Stimulated activated CD8-positive, alpha-beta memory T cell treated with anti-CD3 and anti-CD28 coated beads, Interleukin-7, amount 100 ng/mL, for 4 hours (primary cell): Measurements from ENCODE around the gene NPBWR2.
"Not testable (repeated sequence)": the region's sequence is repeated elsewhere in the genome, so short reads cannot be mapped to it uniquely, and the experiment has no call there.

ENCODE experiments used
- DNase-seq, 2 donors: peaks; one replicate each; pipeline ENCODE4 v3.0.0-alpha.2; 2020; ENCODE audit warnings: low read depth in 2 of 2

Gene NPBWR2

DNA sequence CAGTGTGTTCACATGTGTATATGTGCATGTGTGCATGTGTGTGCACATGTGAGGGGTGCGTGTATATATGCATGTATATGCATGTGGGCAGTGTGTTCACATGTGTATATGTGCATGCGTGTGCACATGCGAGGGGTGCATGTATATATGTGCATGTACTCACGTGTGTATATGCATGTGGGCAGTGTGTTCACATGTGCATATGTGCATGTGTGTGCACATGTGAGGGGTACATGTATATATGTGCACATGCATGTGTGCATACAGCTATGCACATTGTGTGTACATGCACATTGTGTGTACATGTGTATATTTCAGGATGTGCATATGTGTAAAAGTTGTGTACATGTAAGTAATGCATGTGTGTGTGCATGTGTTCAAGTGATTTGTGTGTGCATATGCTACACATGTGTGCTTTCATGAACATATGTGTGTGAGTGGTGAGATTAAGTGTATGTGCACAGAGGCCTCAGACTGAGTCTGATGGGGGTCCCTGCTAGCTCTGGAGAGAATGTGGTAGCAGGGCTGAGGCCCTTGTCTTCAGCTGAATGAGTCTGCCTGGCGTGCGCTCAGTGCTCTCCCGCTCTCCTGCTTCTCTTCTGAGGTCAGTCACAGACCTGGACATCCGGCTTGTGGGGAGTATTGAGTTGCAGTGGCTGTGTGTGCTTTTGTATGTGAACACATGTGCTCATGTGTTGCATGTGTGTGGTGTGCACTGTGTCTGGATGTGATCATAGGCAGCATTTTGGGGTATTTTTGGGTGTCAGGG lies 37.0 kb upstream of the NPBWR2 start:
- DNase-seq = no peak

DNA sequence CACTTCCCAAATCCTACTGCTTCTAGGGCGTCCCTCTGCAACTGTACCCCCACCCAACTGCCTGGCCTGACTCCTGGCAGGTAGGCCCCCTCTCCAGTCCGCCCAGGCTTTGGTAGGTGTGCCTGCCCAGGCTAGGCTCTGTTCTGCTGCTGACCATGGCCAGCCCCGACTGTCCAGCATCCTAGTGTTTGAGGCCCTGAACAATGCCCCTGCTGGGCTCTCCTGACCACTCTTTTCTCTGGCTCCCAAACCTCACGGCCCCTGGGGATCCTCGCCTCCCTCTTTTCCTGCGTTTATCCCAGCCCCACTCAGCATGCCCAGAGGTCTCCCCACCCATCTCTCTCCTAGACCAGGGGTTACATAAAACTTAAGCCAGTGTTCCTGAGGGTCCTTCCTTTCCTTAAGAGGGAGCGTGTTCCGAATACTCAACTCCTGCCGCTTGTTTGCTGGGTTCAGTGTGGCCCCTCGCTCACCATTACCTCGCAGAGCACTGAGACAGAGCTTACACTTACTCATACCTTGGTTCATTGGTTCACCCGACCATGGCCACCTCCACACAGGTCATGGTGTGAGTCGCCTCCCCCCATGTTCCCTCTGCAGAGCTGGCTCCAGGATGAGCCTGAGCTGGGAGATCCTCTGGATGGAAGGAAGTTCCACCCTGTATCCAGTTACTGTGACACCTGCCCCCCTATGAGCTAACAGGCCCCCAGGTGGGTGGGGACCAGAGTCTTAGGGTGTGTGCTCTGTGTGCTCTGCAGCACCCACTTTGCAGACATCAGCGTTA lies 35.8 kb upstream of the NPBWR2 start:
- no peak for DNase-seq

DNA sequence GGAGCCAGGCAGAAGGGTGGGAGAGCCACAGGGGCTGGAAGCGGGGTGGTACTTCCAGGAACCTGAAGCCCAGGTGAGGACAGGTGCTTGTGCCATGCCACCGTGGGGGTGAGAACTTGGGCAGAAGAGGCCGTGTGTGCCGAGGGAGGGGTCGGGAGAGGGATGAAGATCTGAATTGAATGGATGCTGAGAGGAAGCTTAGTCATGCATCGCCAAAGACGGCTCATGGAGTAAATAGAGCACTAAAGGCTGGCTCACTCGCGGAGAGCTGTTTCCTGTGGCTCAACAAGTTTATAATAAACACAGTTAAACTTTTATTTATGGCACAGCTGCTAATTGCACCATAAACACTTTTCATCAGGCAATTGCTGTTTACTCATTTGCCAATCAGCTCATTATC lies 35.2 kb upstream of the NPBWR2 start:
- no peak for DNase-seq

DNA sequence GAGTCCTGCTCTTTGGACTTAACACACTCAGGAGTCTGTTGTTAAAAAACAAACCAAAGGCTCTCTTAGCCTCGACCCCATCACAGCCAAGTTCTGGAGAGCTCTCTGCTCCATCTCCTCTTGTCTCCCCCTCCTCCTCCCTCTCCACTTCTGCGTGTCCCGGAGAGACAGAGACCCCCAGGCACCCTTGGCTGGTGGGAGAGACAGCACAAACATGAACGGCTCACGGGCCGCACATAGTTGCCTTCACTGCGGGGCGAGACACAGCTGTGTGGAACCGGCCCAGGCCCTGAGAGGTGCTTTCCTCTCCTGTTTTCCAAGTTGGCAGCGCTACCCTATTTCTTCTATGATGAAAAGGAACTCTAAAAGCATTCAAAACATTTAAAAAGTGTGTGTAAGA lies 33.6 kb upstream of the NPBWR2 start:
- DNase-seq = no peak

DNA sequence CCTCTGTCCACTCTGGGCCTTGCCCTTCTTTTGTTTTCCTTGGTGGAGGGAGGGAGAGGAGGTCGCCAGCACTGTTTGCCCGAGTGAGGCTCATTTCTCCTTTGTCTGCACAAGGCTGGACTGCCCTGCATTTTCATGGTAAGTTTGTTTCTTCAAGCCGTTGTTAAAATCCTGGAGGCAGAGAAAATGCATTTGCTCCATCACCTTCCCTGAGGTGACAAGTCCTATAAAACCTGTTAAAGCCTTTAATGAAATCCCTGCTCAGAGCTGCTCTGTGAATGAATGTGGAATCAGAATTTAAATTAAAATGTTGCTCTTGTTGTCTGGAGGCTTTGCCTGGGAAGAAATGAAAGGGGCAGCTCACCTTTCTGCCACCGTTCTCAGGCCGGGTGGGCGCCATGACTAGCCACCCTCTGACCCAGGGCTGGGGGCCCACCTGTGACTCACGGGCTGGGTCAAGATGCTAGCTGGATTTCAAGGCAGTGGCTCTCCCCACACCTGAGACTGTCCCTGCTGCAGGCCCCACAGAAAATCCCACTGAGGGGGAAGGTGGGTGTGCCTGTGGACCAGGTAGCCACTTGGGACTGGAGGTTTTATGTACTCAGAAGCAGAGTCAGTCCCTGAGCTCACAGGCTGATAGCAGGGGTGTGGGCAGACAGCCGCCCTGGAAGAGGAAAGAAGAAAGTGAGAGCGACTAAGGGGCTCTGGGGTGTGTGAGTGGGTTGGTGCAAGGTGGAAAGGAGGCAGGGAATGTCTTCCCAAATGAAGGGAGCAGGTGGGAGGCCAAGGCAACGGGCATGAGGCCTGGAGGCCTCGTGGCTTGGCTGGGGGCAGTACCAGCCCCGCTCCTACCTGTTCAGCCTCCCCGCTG lies 32.9 kb upstream of the NPBWR2 start:
- no peak for DNase-seq

DNA sequence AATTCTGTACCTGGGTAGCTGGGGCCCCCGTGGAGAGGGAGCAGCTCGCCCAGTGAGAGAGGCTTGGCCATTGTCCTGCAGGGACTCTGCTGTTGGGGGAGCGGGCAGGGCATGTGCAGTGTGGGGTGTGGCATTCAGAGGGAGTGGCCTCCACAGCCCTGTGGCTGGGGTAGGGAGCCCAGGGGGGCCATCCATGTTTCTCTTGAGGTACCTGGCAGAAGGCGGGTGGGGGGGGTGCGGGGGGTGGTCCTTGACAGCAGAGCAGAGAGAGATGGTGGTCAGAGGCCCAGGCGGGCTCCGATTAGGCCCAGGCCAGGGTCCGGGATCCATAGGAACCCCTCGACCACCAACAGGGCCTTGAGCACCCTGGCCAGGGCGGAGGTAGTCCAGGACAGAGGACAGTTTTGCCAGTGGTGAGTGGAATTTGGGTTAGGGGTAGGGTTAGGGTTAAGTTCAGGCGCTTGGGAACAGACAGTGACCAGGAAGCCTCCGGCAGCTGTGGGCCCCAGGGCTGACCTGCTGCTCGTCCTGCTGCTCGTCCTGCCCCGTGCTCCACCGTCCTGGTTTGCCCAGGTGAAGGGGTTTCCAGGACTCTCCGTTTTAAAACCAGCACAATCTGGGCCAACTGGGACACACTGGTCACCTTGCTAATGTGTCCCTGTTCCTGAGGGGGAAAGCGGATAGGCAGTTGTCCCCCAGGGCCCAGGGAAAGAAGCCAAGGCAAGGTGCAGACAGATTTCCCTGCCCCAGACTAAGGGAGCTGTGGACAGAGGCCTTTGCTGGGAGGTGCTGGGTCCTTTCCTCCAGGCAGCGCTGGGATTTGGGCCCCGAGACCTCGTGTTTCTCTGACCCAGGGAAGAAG lies 32.1 kb upstream of the NPBWR2 start:
- DNase-seq = no peak

DNA sequence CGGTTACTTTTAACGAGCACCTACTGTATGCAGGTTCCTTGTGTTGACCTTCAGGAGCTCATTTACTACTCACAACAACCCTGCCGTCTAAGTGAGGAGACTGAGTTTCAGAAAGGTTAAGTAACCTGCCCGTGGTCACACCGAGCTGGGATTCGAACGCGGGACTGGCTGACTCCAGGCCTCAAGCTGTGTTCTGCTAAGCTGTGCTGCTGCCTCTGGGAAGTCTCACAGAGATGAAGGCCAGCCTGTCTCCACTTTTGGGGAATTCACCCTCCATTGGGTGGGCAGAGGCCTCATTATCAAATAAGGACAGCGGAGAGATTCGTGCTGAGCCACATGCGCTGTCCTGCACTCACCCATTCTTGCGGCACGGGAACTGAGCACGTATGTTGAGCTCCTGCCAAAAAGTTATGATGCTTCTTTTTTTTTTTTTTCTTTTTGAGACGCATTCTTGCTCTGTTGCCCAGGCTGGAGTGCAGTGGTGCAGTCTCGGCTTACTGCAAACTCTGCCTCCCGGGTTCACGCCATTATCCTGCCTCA lies 31.0 kb upstream of the NPBWR2 start:
- DNase-seq = no peak

DNA sequence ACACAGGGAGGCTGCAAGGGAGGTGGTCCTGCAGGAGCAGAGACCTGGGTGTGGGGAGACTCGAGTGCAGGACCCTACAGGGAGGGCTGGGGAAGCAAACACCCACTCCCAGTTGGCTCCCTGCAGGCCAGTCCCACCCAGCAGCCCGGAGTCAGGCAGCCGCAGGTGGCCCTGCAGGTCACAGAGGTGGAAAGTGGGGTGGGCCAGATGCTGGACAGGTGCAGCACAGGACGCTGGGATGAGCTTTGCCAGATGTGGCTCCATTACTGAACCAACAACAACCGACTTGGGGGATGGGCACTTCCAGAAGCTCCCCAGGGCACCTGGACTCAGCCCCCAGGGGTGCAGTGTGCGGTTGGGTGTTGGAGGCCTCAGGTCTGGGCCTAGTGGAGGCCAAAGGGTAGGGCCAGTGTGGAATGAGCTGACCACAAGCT lies 30.2 kb upstream of the NPBWR2 start:
- no peak for DNase-seq

DNA sequence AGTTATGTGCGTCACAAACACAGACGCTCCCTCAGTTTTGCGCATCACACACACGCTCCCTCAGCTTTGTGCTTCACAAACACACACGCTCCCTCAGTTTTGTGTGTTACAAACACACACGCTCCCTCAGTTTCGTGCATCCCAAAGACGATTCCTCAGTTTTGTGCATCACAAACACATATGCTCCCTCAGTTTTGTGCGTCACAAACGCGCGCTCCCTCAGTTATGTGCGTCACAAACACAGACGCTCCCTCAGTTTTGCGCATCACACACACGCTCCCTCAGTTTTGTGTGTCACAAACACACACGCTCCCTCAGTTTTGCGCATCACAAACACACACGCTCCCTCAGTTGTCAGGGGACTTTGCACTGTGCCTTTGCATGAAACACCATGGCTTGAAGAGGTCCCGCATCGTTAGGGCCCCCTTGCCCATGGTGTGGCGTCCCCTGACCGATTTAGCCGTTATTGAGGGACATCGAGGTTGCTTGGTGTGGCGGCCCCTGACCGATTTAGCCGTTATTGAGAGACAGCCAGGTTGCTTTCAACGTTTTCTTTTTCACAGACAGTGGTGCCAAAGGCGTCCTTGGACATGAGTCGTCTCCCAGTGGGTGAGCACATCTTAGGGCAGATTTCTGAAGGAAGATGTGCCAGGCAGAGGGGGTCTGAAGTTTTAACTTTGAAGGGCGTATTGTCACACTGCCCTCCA lies 28.8 kb upstream of the NPBWR2 start:
- no peak for DNase-seq

DNA sequence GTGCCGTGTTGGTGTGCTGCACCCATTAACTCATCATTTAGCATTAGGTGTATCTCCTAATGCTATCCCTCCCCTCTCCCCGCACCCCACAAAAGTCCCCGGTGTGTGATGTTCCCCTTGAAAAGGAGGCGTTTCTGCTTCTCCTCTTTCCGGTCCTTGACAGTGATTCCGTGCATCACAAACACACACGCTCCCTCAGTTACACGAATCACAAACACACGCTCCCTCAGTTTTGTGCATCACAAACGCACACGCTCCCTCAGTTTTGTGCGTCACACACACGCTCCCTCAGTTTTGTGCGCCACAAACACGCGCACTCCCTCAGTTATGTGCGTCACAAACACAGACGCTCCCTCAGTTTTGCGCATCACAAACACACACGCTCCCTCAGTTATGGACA lies 27.4 kb upstream of the NPBWR2 start:
- DNase-seq = not testable (repeated sequence)

DNA sequence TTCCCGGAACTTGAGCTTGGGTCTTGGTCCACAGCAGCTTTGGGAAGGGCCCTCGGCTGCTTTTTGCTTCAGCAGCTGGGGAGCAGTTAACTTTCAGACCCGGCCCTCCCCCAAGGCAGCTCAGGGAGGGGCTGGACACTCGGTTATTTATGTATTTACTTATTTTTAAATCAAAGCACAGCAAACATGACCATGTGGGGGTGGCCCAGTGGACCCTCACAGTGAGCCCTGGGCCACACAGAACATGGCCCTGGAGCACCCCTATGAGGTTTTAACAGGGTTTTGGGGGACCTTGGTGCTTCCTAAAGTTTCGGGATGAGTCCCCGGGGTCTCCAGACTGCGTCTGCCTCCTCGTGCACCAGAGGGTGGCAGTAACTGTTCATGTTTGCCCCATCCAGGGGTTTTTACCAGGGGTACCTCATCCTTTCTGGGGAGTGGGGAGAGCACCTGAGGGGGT lies 26.6 kb upstream of the NPBWR2 start:
- no peak for DNase-seq

DNA sequence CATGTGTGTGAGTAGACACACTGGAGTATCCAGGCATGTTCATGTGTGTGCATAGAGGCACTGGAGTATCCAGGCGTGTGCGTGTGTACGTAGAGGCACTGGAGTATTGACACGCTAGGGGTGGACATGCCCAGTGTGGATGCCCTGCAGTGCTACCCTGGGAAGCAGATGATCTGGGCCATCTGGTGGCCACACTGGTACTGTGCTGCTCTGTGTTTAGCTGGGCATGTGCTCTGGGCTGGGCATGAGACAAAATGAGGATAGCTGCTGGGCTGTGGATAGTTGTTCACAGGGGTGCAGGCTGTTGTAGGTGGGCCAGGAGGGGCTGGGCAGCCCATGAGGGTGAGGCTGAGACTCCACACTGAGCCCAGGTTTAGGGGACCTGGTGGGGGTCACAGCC lies 24.0 kb upstream of the NPBWR2 start:
- no peak for DNase-seq

DNA sequence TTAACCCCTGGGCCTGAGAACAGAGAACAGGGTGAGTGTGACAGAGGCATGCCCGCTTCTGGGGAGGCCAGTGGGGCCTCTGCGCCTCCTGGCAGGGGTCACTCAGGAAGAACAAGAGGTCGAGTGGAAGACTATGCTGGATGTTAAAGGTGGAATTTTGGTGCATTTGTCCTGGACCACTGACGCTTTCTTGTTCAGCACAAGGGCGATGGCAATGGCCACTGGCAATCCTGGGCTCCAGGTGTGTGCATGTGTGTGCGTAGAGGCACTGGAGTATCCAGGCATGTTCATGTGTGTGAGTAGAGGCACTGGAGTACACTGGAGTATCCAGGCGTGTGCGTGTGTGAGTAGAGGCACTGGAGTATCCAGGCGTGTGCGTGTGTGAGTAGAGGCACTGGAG lies 23.5 kb upstream of the NPBWR2 start:
- no peak for DNase-seq

DNA sequence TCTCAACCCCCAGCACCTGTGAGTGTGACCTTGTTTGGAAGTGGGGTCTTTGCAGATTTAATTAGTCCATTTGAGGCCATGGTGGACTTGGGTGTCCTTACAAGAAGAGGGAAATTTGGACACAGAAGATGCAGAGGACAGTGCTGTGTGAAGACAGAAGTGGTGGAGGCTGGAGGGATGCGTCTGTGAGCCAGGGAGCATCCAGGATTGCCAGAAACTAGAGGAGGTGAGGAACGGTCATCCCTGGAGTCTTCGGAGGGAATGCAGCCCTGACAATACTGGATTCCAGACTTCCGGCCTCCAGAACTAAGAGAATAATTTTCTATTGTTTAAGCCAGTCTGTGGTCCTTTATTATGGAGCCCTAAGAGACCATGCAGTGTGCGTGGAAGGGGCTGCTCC lies 22.9 kb upstream of the NPBWR2 start:
- DNase-seq = no peak

DNA sequence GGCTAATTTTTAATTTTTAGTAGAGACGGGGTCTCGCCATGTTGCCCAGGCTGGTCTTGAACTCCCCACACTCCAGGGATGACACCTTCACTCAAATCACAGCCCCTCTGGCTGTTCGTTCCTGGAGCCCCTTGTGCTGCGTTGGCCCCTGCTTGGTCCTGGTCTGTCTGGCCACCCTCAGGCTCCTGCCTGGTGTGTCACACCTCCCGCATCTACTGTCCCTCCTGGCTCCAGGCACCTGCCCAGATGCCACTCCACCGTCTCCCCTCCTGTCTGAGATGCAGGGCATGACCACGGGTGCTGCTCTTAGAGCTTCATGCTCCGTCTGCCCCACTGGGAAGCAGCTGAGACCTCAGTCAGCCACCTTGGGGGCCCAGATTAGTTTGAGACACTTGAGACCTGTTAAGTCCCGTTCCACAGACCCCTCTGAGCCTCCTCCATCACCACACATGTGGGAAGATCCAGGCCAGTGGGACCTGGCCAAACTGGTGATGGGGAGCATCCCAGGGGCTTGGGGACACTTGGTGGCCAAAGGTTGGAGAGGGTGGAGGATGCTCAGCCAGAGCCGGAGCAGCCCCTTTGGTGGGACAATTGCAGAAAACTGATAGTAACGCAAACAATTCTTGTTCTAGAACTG lies 21.9 kb upstream of the NPBWR2 start:
- DNase-seq = no peak

DNA sequence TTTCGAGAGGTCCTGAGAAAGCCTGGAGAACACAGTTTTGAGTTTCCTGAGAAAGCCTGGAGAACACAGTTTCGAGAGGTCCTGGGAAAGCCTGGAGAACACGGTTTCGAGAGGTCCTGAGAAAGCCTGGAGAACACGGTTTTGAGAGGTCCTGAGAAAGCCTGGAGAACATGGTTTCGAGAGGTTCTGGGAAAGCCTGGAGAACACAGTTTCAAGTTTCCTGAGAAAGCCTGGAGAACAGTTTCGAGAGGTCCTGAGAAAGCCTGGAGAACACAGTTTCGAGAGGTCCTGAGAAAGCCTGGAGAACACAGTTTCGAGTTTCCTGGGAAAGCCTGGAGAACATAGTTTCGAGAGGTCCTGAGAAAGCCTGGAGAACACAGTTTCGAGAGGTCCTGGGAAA lies 16.2 kb upstream of the NPBWR2 start:
- DNase-seq = not testable (repeated sequence)

DNA sequence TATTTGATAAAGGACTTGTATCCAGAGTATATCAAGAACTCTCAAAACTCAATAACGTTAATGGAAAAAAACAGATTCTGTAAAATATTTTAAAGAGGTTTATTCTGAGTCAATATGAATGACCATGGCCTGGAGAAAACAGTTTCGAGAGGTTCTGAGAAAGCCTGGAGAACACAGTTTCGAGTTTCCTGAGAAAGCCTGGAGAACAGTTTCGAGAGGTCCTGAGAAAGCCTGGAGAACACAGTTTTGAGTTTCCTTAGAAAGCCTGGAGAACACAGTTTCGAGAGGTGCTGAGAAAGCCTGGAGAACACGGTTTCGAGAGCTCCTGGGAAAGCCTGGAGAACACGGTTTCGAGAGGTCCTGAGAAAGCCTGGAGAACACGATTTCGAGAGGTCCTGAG lies 15.6 kb upstream of the NPBWR2 start:
- not testable (repeated sequence) for DNase-seq

DNA sequence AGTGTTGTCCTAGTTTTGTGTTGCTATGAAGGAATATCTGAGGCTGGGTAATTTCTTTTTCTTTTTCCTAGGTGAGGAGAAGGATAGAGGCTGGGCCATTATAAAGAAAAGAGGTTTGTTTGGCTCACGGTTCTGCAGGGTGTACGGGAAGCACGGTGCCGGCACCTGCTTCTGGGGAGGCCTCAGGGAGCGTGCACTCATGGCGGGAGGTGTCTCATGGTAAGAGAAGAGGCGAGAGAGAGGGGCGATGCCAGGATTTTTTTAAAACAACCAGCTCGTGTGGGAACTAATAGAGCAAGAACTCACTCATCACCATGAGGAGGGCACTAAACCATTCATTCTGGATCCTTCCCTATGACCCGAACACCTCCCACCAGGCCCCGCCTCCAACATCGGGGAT lies 14.2 kb upstream of the NPBWR2 start:
- no peak for DNase-seq

DNA sequence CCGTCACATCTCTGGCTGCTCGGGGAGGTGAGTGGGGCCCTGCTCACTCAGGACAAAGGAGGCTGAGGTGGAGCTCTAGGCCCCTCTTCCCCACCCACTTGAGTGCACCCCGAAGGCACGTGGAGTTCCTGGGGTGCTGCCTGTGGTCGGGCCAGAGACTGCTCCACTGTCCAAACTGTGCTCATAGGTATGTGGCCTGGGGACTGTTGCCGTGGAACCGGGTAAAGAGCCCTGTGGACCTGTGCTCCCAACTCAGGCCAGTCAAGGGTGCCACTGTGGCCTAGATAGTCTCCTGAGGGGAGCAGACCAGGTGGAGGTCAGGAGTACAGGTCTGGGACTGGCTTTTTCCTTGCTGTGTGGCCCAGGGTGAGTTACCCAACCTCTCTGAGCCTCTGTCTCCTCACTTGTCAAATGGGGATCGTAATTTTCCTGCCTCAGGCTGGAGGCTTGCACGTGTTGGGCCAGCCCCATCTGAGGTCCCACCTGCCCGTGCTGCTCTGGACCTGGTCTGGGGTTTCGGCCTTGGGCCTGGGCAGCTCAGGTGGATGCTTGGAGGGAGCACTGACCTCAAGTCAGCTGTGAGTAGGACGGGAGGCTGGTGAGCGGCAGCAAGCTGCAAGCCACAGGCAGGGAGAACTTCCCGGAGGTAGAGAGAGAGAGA lies 12.4 kb upstream of the NPBWR2 start:
- no peak for DNase-seq
